Transverse colon (tissue), 4 donors: ENCODE measurements around the gene MRM2. TPM values are rescaled to one million over a fixed set of nuclear protein-coding genes. Genes with fewer than 3 reads are reported as not detected.

Source experiments
- DNase-seq: peaks from one replicate; pipeline ENCODE4 v3.0.0-alpha.2; 2019
- H3K27ac ChIP-seq, 4 donors: fragments of 200-600 bp; sonication (generic); 2 replicates each; pipeline ENCODE4 v1.5.1; 2016 to 2018; ENCODE audit warnings: inconsistent platforms in 4 of 4
- H3K27me3 ChIP-seq: fragments of 200-600 bp; sonication (generic); 2 replicates; pipeline ENCODE4 v1.5.1; 2017; ENCODE audit warnings: inconsistent platforms
- H3K36me3 ChIP-seq, 4 donors: fragments of 200-600 bp; sonication (generic); 2 replicates each; pipeline ENCODE4 v1.5.1; 2017 to 2019; ENCODE audit warnings: inconsistent platforms in 4 of 4
- H3K4me1 ChIP-seq, 4 donors: fragments of 200-600 bp; sonication (generic); 2 replicates each; pipeline ENCODE4 v1.5.1; 2017 to 2020; ENCODE audit warnings: inconsistent platforms in 4 of 4
- H3K4me3 ChIP-seq, 4 donors: fragments of 200-600 bp; sonication (generic); 1 replicate in 1 of 4; 2 replicates in 3 of 4; pipeline versions ENCODE4 v1.5.1 to v1.6.1; 2017 to 2019; ENCODE audit warnings: inconsistent platforms in 4 of 4
- H3K9me3 ChIP-seq, 2 donors: fragments of 200-600 bp; sonication (generic); 2 replicates each; pipeline ENCODE4 v1.5.1; 2017 to 2019; ENCODE audit warnings: inconsistent platforms in 2 of 2
- EP300 ChIP-seq: sonication (generic); formaldehyde crosslinking; IDR thresholded peaks from one replicate; pipeline ENCODE4 v1.6.1; 2017; ENCODE audit warnings: antibody characterized with exemption, low read depth
- POLR2A ChIP-seq: fragments of 450-650 bp; IDR thresholded peaks from one replicate; pipeline ENCODE4 v1.6.1; 2016; ENCODE audit warnings: antibody characterized with exemption, mild to moderate bottlenecking, moderate library complexity
- POLR2AphosphoS5 ChIP-seq, 3 donors: sonication (generic); formaldehyde crosslinking; IDR thresholded peaks; one replicate each; pipeline ENCODE4 v1.6.1; 2016; ENCODE audit warnings: antibody characterized with exemption in 3 of 3
- WGBS, 2 donors: methylation state at CpG; one replicate each; pipeline ENCODE4 v1.1.5; 2018; ENCODE audit warnings: low coverage in 1 of 2; 5-methylcytosine and 5-hydroxymethylcytosine counted together
- in situ Hi-C, 4 donors: fragments of 200-750 bp; cut with MboI; loops; one replicate each; pipeline versions ENCODE4 v1.15.0 to v1.15.1; 2017; ENCODE audit warnings: low sequenced_read_pairs in 3 of 4, low pct_ligation_motif_present in 1 of 4, low pct_unique_long_range_greater_than_20kb in 1 of 4
- intact Hi-C: fragments of 100-400 bp; cut with DNase I; formaldehyde crosslinking; loops from one replicate; pipeline ENCODE4 v1.15.1; 2023; ENCODE audit warnings: low total_unique reads
- total RNA-seq, 4 donors: library from RNA; depleted of rRNA; stranded (reverse); fragments of >200 nt; gene quantifications; one replicate each; pipeline ENCODE4 v1.1.0, GENCODE V29; 2016
- TF ChIP-seq, protein P1 (sequence below), 5 experiments: fragments of 200-600 bp in 3 of 5; fragments of 450-650 bp in 2 of 5; sonication (generic) in 3 of 5; IDR thresholded peaks; 1 replicate in 2 of 5; 2 replicates in 3 of 5; pipeline ENCODE4 v1.5.1; 2016 to 2017; ENCODE audit warnings: antibody characterized with exemption in 5 of 5, inconsistent platforms in 3 of 5, mild to moderate bottlenecking in 2 of 5, moderate library complexity in 1 of 5

MRM2 gene
- total RNA-seq, 4 donors from 2014 or later, result 2.2 to 15.3 (median 12.7) TPM

- in situ Hi-C loops, result no loop called here
- H3K27me3 ChIP-seq, result no peaks in the 10 kb centered on the region
- 90% methylated on average over 18 of the region's 18 CpGs; no CpG with 5 or more reads in 1 of the 2 donors for WGBS, 2 donors
- H3K36me3 ChIP-seq, result peaks cover 0 to 13% (median 0%) of the 10 kb centered on the region in 4 donors
- TF ChIP-seq POLR2A (no peak), EP300 (no peak), POLR2AphosphoS5 (IDR thresholded peaks at IDR 0.05) (no peak)
- TF ChIP-seq, protein P1, sequence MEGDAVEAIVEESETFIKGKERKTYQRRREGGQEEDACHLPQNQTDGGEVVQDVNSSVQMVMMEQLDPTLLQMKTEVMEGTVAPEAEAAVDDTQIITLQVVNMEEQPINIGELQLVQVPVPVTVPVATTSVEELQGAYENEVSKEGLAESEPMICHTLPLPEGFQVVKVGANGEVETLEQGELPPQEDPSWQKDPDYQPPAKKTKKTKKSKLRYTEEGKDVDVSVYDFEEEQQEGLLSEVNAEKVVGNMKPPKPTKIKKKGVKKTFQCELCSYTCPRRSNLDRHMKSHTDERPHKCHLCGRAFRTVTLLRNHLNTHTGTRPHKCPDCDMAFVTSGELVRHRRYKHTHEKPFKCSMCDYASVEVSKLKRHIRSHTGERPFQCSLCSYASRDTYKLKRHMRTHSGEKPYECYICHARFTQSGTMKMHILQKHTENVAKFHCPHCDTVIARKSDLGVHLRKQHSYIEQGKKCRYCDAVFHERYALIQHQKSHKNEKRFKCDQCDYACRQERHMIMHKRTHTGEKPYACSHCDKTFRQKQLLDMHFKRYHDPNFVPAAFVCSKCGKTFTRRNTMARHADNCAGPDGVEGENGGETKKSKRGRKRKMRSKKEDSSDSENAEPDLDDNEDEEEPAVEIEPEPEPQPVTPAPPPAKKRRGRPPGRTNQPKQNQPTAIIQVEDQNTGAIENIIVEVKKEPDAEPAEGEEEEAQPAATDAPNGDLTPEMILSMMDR (IDR thresholded peaks at IDR 0.05), result no peak
- H3K27ac ChIP-seq, result no peak overlapping the region
- no peak overlapping the region for H3K4me3 ChIP-seq
- no peaks in the 10 kb centered on the region for H3K9me3 ChIP-seq
- no peaks in the 10 kb centered on the region for H3K4me1 ChIP-seq
- no peak for DNase-seq
- intact Hi-C loops, result no loop called here
Measured at GRCh38 chr7:2263176-2263575, 21.2 kb upstream of the MRM2 start.

- Histone ChIP-seq H3K4me3 (no peak overlapping the region), H3K36me3 (peaks cover 0 to 13% (median 0%) of the 10 kb centered on the region in 4 donors), H3K9me3 (no peaks in the 10 kb centered on the region), H3K4me1 (no peaks in the 10 kb centered on the region), H3K27me3 (no peaks in the 10 kb centered on the region), H3K27ac (no peak overlapping the region)
- DNase-seq, result no peak
- 74% methylated on average over 14 of the region's 14 CpGs; no CpG with 5 or more reads in 1 of the 2 donors for WGBS, 2 donors
- in situ Hi-C loops, result no loop called here
- no peak for TF ChIP-seq POLR2AphosphoS5 (IDR thresholded peaks at IDR 0.05)
- TF ChIP-seq, protein P1 (IDR thresholded peaks at IDR 0.05), result no peak
- TF ChIP-seq POLR2A, result no peak
- TF ChIP-seq EP300, result no peak
- intact Hi-C loops, result no loop called here
Measured at GRCh38 chr7:2261611-2262010, 19.6 kb upstream of the MRM2 start.

GRCh38 chr7:2260820-2261219, 18.8 kb upstream of the MRM2 start:
- Histone ChIP-seq H3K4me1 (no peaks in the 10 kb centered on the region), H3K36me3 (peaks cover 0 to 13% (median 0%) of the 10 kb centered on the region in 4 donors), H3K27me3 (no peaks in the 10 kb centered on the region), H3K9me3 (no peaks in the 10 kb centered on the region), H3K4me3 (no peak overlapping the region), H3K27ac (no peak overlapping the region)
- TF ChIP-seq POLR2A, result no peak
- TF ChIP-seq, protein P1 (IDR thresholded peaks at IDR 0.05), result no peak
- TF ChIP-seq POLR2AphosphoS5 (IDR thresholded peaks at IDR 0.05), result no peak
- TF ChIP-seq EP300, result no peak
- DNase-seq, result no peak
- intact Hi-C loops, result no loop called here
- 74% methylated on average over 5 of the region's 5 CpGs; no CpG with 5 or more reads in 1 of the 2 donors for WGBS, 2 donors
- in situ Hi-C loops, result no loop called here

DNA sequence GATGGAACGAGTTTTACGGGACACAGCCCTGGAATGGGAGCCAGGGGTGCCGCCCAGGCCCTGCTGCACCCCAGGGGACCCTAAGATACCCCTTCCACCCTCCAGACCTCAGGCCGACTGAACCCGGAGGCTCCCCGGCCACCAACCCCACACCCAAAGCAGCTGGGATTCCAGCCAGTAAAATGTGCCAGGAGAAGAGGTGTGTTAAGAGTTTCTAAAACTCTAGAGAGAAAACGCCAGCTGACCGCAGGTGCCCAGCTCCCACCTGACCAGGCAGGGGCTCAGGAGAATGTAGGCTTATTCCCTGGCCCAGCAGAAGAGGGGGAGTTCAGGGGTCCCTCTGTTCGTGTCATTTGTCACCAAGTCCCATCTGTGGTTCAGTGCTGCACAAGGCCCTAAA, 17.5 kb upstream of the MRM2 start:
- no peak for DNase-seq
- in situ Hi-C loops (no loop called here), intact Hi-C loops (no loop called here)
- peaks cover 0 to 13% (median 0%) of the 10 kb centered on the region in 4 donors for H3K36me3 ChIP-seq
- no peaks in the 10 kb centered on the region for H3K4me1 ChIP-seq
- no peak overlapping the region for H3K27ac ChIP-seq
- no peaks in the 10 kb centered on the region for H3K27me3 ChIP-seq
- no peak overlapping the region for H3K4me3 ChIP-seq
- 91 to 100% methylated on average over 1 to 9 of the region's 9 CpGs for WGBS, 2 donors
- no peaks in the 10 kb centered on the region for H3K9me3 ChIP-seq
- TF ChIP-seq, protein P1 (IDR thresholded peaks at IDR 0.05), result no peak
- TF ChIP-seq POLR2A, result no peak
- no peak for TF ChIP-seq POLR2AphosphoS5 (IDR thresholded peaks at IDR 0.05)
